SK-N-SH (cell line): ENCODE data around the gene EFCAB11. TPM values are rescaled to one million over a fixed set of nuclear protein-coding genes. Genes with fewer than 3 reads are reported as not detected.

ENCODE experiments used
- CTCF ChIA-PET: fragments of 300-600, 350-600 bp; formaldehyde crosslinking; extraction: SDS; loops from one replicate; lab custom pipeline; 2021; lab: Yijun Ruan, JAX
- POLR2A ChIA-PET: fragments of 350-600 bp; sonication (Branson Sonifier 250); formaldehyde crosslinking; extraction: SDS; loops from one replicate; lab custom pipeline; 2020; ENCODE audit warnings: antibody characterized with exemption, inconsistent platforms; lab: Yijun Ruan, JAX
- DNase-seq: peaks from one replicate; pipeline ENCODE4 v3.0.0; 2012
- H2AFZ ChIP-seq: fragments of 200-600 bp; sonication (generic); 2 replicates; pipeline ENCODE4 v1.8.1; 2016; ENCODE audit warnings: antibody characterized with exemption, mild to moderate bottlenecking, low read depth
- H3F3A ChIP-seq: fragments of 200-600 bp; sonication (generic); replicated peaks from 2 replicates; pipeline ENCODE3; 2016; ENCODE audit warnings: antibody characterized with exemption, mild to moderate bottlenecking; ENCODE audit not compliant: insufficient read depth
- H3K27ac ChIP-seq, 2 experiments: fragments of 200-500 bp in 1 of 2; fragments of 200-600 bp in 1 of 2; sonication (Bioruptor generic) in 1 of 2; sonication (generic), shearing (Covaris generic) in 1 of 2; 2 replicates each; pipeline versions ENCODE4 v1.5.1 to v1.6.1; 2014 to 2016; ENCODE audit warnings: low read depth in 2 of 2, inconsistent platforms in 1 of 2, low read length in 1 of 2, mild to moderate bottlenecking in 1 of 2, mixed read lengths in 1 of 2
- H3K27me3 ChIP-seq: fragments of 200-600 bp; sonication (generic), shearing (Covaris generic); 2 replicates; pipeline ENCODE4 v1.6.1; 2016; ENCODE audit warnings: mixed run types; ENCODE audit not compliant: insufficient read depth
- H3K36me3 ChIP-seq, 2 experiments: fragments of 200-500 bp in 1 of 2; fragments of 200-600 bp in 1 of 2; sonication (Bioruptor generic) in 1 of 2; sonication (generic) in 1 of 2; replicated peaks in 1 of 2; 2 replicates each; pipeline versions ENCODE3 to v1.5.1; 2014 to 2016; ENCODE audit warnings: low read length in 1 of 2, mild to moderate bottlenecking in 1 of 2; ENCODE audit not compliant: insufficient read depth in 2 of 2, control insufficient read depth in 1 of 2
- H3K4me1 ChIP-seq, 2 experiments: fragments of 200-500 bp in 1 of 2; fragments of 200-600 bp in 1 of 2; sonication (Bioruptor generic) in 1 of 2; sonication (generic), shearing (Covaris generic) in 1 of 2; 2 replicates each; pipeline versions ENCODE4 v1.5.1 to v1.6.1; 2014 to 2016; ENCODE audit warnings: low read depth in 1 of 2, low read length in 1 of 2, mixed run types in 1 of 2; ENCODE audit not compliant: insufficient read depth in 2 of 2, control insufficient read depth in 1 of 2
- H3K4me2 ChIP-seq: fragments of 200-600 bp; sonication (generic), shearing (Covaris generic); 2 replicates; pipeline ENCODE4 v1.6.1; 2017; ENCODE audit warnings: mixed run types
- H3K4me3 ChIP-seq, 2 experiments: fragments of 200-500 bp in 1 of 2; fragments of 200-600 bp in 1 of 2; sonication (Bioruptor generic) in 1 of 2; sonication (generic), shearing (Covaris generic) in 1 of 2; 2 replicates each; pipeline versions ENCODE4 v1.5.1 to v1.8.1; 2014 to 2016; ENCODE audit warnings: low read depth in 2 of 2, inconsistent platforms in 1 of 2, low read length in 1 of 2, mild to moderate bottlenecking in 1 of 2, mixed read lengths in 1 of 2, moderate library complexity in 1 of 2
- H3K79me2 ChIP-seq: fragments of 200-600 bp; sonication (generic); 2 replicates; pipeline ENCODE4 v1.8.1; 2017; ENCODE audit warnings: mild to moderate bottlenecking; ENCODE audit not compliant: insufficient read depth
- H3K9ac ChIP-seq: fragments of 200-600 bp; sonication (generic); 2 replicates; pipeline ENCODE4 v1.6.1; 2017; ENCODE audit warnings: mixed run types
- H3K9me2 ChIP-seq: fragments of 200-600 bp; sonication (generic); 2 replicates; pipeline ENCODE4 v1.6.1; 2017; ENCODE audit warnings: mixed run types
- H3K9me3 ChIP-seq: fragments of 200-600 bp; sonication (generic); 2 replicates; pipeline ENCODE4 v1.6.1; 2017; ENCODE audit warnings: mixed run types, mild to moderate bottlenecking, moderate library complexity
- H4K20me1 ChIP-seq: fragments of 200-600 bp; sonication (generic); 2 replicates; pipeline ENCODE4 v1.6.1; 2017; ENCODE audit warnings: mild to moderate bottlenecking, mixed run types; ENCODE audit not compliant: insufficient read depth
- CHD2 ChIP-seq: fragments of 150-350 bp; IDR thresholded peaks from 2 replicates; pipeline ENCODE4 v1.6.1; 2018; ENCODE audit warnings: low read length; ENCODE audit not compliant: partially characterized antibody
- ELF1 ChIP-seq: IDR thresholded peaks from 2 replicates; pipeline ENCODE4 v1.4.0; 2012
- EZH2phosphoT487 ChIP-seq: fragments of 200-600 bp; sonication (generic); IDR thresholded peaks from 2 replicates; pipeline ENCODE4 v1.6.1; 2017; ENCODE audit warnings: low read depth, mixed run types, mild to moderate bottlenecking, antibody characterized with exemption, moderate library complexity, borderline replicate concordance
- FOXJ3 ChIP-seq: sonication (generic); formaldehyde crosslinking; IDR thresholded peaks from 2 replicates; pipeline ENCODE4 v1.5.1; 2020; ENCODE audit warnings: mild to moderate bottlenecking, missing genetic modification reagents
- FOXM1 ChIP-seq: IDR thresholded peaks from 2 replicates; pipeline ENCODE4 v1.4.0; 2012; ENCODE audit warnings: low read depth, mild to moderate bottlenecking
- NRF1 ChIP-seq: IDR thresholded peaks from 2 replicates; pipeline ENCODE4 v1.6.1; 2012; ENCODE audit warnings: low read depth, mild to moderate bottlenecking, low read length
- REST ChIP-seq: IDR thresholded peaks from 2 replicates; pipeline ENCODE4 v1.6.1; 2012; ENCODE audit warnings: mild to moderate bottlenecking, low read depth, low read length, moderate library complexity
- SIN3A ChIP-seq: IDR thresholded peaks from 2 replicates; pipeline ENCODE4 v1.6.1; 2012; ENCODE audit warnings: low read depth, mild to moderate bottlenecking, low read length, moderate library complexity, borderline replicate concordance
- TAF1 ChIP-seq: IDR thresholded peaks from 2 replicates; pipeline ENCODE4 v1.6.1; 2012; ENCODE audit warnings: low read depth, mild to moderate bottlenecking, low read length, moderate library complexity, borderline replicate concordance
- TCF12 ChIP-seq: IDR thresholded peaks from 2 replicates; pipeline ENCODE4 v1.4.0; 2012
- YY1 ChIP-seq: IDR thresholded peaks from 2 replicates; pipeline ENCODE4 v1.4.0; 2012; ENCODE audit warnings: low read depth, mild to moderate bottlenecking
- WGBS: methylation state at CpG from one replicate; pipeline ENCODE4 v1.1.6; 2017; ENCODE audit warnings: low lambda C conversion rate; 5-methylcytosine and 5-hydroxymethylcytosine counted together
- polyA plus RNA-seq, 3 experiments: library from polyadenylated mRNA; depleted of rRNA; stranded (reverse); fragments of >200 nt; gene quantifications; 2 replicates each; pipeline ENCODE4 v1.2.3, GENCODE V29; 2012
- TF ChIP-seq, protein P1 (sequence below): IDR thresholded peaks from 2 replicates; pipeline ENCODE4 v1.4.0; 2012; ENCODE audit warnings: low read depth, borderline replicate concordance
- TF ChIP-seq, protein P2 (sequence below): IDR thresholded peaks from 2 replicates; pipeline ENCODE4 v1.4.0; 2012; ENCODE audit warnings: low read depth, borderline replicate concordance

EFCAB11 gene
- polyA plus RNA-seq, 1 of the 3 experiments (the other 2 are of a cell fraction) = 3.9 TPM

- no peaks in the 10 kb centered on the region for H3K9me2 ChIP-seq
- WGBS = 82% methylated on average over 4 of the region's 4 CpGs
- DNase-seq = no peak
- no peaks in the 10 kb centered on the region for H3K9me3 ChIP-seq
- TF ChIP-seq CHD2 (no peak), ELF1 (no peak), TCF12 (no peak), FOXJ3 (CRISPR knock-in tag) (no peak), TAF1 (no peak), NRF1 (no peak), SIN3A (no peak), YY1 (no peak), FOXM1 (no peak), REST (no peak), EZH2phosphoT487 (no peak)
- TF ChIP-seq, protein P1, sequence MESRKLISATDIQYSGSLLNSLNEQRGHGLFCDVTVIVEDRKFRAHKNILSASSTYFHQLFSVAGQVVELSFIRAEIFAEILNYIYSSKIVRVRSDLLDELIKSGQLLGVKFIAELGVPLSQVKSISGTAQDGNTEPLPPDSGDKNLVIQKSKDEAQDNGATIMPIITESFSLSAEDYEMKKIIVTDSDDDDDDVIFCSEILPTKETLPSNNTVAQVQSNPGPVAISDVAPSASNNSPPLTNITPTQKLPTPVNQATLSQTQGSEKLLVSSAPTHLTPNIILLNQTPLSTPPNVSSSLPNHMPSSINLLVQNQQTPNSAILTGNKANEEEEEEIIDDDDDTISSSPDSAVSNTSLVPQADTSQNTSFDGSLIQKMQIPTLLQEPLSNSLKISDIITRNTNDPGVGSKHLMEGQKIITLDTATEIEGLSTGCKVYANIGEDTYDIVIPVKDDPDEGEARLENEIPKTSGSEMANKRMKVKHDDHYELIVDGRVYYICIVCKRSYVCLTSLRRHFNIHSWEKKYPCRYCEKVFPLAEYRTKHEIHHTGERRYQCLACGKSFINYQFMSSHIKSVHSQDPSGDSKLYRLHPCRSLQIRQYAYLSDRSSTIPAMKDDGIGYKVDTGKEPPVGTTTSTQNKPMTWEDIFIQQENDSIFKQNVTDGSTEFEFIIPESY = no peak
- TF ChIP-seq, protein P2, sequence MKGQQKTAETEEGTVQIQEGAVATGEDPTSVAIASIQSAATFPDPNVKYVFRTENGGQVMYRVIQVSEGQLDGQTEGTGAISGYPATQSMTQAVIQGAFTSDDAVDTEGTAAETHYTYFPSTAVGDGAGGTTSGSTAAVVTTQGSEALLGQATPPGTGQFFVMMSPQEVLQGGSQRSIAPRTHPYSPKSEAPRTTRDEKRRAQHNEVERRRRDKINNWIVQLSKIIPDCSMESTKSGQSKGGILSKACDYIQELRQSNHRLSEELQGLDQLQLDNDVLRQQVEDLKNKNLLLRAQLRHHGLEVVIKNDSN = no peak
- no peaks in the 10 kb centered on the region for H3K27me3 ChIP-seq
- H3F3A ChIP-seq = peaks cover 12% of the 10 kb centered on the region
- CTCF ChIA-PET = interaction anchor here (1.2 kb wide), 1 partner anchor 13 kb away, joined by 3 read pairs; no protein-coding TSS in a partner anchor
- no peak overlapping the region for H3K4me2 ChIP-seq
- no peak overlapping the region for H3K27ac ChIP-seq
- H3K9ac ChIP-seq = no peak overlapping the region
- no peaks in the 10 kb centered on the region for H3K79me2 ChIP-seq
- POLR2A ChIA-PET = no interaction called here
- H3K4me3 ChIP-seq = no peak overlapping the region
- H4K20me1 ChIP-seq = no peaks in the 10 kb centered on the region
- no peaks in the 10 kb centered on the region for H3K36me3 ChIP-seq
- H2AFZ ChIP-seq = no peak overlapping the region
- peaks cover 18 to 23% of the 10 kb centered on the region in 2 experiments for H3K4me1 ChIP-seq
Observed at GRCh38 chr14:89907655-89908054, 46.9 kb downstream of the EFCAB11 start.
